ENCODE data around the gene MRPS16.
"Not testable (repeated sequence)": the region's sequence is repeated elsewhere in the genome, so short reads cannot be mapped to it uniquely, and the experiment has no call there.

The MRPS16 gene

DNA sequence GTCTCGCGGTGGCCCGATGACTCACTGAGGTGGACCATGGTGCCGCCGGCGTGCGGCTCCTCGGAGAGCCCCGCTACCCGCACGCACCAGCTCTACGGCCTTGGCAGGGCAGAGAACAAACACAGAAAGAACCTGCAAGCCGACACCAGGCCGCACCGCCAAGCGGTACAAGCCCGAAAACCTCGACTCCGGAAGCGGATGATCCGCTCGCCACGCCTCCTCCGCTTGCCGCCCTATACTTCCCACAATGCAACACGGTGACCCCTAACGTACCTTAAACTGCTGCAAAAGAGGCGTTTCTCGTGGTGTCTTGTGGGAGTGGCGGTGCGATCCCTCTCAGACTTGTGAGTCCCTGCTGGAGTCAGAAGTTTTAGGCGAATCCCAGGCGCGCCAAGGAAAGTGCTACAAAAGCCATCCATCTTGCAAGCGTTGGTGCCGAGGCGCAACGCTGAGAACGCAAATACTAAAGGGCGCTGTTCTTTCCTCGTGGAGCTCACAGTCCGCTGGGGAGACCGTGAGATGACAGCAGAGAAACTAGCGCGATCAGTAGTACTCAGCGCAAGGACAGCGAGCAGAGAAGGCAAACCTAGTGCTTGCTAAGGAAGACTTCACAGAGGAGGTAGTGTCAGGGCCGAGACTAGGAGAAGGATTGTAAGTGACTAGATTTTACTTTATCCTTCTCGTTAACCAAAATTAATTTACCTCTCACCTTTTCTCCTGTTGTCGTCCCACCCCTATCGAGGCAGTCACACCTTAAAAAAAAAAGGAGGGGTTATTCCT lies at the start of gene MRPS16:
Gene MRPS16 (minus strand): TSS at position 200 of the 780 bp plus-strand sequence. CDS start 162 bp downstream, at position 38.
- peak; percentile 97 for DNase-seq (ENCODE audit: low read depth, low spot score)

DNA sequence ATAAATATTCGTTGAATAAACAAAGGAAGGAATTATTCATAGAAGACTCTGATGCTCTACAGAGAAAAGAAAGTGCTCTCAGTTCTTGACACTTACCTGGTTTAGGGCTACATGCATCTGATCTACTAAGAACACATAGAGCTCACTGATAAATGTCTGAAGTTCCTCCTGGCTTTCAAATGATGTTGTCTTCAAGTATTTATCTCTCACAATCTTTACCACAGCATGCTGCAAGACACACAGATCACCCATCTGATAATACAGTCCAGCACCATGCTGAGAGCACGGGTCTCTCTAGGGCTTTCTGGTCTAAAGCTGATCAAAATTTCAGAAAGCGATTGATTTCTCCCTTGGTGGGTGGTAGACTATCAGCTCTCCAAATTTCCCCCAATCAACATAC lies 44.5 kb upstream of the MRPS16 start:
- no peak for DNase-seq (ENCODE audit: low read depth, low spot score)

DNA sequence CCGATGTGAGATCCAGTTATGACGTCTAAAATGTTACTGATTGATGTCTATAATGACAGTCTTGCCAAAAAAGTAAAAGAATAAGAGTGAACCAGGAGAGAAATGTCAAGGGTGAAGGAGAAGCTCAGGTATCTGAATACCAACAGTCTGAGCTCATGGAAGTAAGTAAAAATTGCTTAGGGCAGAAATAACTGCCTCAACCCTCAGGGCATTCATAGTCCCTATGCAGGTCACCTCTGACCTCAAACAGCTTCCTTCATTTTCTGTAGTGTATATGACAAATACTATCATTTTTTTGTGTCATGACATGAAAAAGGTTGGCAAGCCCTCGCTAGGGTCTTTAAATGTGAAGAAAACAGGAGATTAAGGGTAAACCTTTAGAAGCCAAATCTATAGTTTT lies 41.0 kb upstream of the MRPS16 start:
- no peak for DNase-seq (ENCODE audit: low read depth, low spot score)

DNA sequence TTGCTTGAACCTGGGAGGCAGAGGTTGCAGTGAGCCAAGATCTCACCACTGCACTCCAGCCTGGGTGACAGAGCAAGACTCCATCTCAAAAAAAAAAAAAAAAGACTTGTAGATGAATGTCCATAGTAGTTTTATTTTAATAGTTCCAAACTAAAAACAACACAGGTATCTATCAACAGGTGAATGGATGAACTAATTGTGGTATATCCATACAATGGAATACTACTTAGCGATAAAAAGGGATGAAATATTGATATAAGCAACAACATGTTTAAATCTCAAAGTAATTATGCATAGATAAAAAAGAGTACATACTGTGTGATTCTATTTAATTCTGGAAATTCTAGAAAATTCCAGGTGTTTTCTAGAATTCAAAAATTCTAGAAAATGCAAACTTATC lies 37.5 kb upstream of the MRPS16 start:
- no peak for DNase-seq (ENCODE audit: low read depth, low spot score)

DNA sequence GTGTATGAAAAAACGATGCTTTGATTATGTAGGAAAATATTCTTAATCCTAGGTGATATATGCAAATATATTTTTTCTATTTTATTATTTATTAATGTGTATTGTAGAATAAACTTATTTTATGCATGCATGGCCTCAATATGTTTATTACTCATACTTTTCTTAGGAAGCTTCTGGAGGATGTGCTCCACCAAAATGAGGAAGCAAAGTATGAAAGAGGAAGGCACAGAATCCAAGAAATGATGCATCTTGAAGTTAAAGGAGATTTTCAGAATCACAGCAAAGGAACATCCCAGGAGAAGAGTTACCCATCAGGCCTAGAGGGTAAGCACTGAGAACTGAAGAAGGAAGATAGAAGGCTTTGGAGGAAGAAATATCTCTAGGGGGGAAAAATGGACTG lies 35.0 kb upstream of the MRPS16 start:
- no peak for DNase-seq (ENCODE audit: low read depth, low spot score)

DNA sequence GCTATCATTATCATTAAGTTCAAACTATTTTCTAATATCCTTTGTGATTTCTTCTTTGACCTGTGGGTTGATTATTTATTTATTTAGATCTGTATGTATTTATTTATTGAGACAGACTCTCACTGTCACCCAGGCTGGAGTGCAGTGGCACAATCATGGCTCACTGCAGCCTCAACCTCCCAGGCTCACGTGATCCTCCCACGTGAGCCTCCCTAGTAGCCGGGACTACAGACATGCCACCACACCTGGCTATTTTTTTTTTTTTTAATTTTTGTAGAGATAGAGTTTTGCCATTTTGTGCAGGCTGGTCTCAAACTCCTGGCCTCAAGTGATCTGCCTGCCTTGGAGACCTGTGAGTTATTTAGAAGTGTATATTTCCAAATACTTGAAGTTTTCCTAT lies 28.7 kb upstream of the MRPS16 start:
- DNase-seq (ENCODE audit: low read depth, low spot score), result no peak

DNA sequence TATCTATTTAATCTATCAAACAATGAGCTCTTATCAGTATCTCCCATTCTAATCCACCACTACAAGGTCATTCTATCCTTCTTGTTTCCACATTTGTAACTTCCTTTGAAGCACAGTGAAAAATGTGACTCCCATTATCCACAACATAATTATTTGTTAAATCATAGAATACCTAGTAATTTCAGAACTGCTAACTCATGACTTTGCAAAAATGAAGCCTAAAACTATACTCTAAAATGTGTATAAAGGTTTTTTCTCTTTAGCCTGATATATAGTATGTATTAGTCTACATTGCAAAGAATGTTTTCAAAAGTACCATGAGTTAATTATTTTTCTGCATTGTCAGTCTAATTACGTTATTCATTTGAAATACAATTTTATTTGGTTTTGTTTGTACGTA lies 12.0 kb upstream of the MRPS16 start:
- DNase-seq (ENCODE audit: low read depth, low spot score), result no peak

DNA sequence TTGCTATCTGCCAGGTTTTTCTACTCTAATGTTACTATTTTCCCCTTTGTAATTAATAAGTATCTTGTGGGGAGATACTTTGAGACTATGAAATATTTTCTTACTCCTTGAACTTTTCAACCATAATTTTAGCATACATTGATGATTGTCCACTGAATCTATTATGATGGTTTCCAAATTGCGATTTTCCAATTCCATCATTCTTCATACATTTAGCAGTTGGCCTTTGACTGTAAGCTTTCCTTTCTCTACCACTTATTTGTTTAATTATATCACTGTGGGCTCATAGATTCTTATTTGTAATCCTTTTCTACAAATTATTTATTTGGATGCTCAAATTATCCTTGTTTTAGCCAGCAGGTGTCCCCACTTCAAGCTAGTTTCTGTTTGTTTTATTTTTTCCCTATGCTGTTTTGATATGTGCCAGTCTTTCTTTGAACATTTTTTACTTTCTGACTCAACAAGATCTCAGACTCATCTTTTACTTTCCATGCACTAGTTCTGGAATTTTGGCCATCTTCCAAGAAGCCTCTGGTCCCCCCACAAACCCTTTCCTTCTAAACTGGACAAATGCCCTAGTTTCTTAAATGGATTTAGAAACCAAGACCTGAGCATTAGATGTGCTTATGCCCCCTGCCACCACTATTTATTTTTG lies 11.4 kb upstream of the MRPS16 start:
- peak; percentile 33 for DNase-seq (ENCODE audit: low read depth, low spot score)

DNA sequence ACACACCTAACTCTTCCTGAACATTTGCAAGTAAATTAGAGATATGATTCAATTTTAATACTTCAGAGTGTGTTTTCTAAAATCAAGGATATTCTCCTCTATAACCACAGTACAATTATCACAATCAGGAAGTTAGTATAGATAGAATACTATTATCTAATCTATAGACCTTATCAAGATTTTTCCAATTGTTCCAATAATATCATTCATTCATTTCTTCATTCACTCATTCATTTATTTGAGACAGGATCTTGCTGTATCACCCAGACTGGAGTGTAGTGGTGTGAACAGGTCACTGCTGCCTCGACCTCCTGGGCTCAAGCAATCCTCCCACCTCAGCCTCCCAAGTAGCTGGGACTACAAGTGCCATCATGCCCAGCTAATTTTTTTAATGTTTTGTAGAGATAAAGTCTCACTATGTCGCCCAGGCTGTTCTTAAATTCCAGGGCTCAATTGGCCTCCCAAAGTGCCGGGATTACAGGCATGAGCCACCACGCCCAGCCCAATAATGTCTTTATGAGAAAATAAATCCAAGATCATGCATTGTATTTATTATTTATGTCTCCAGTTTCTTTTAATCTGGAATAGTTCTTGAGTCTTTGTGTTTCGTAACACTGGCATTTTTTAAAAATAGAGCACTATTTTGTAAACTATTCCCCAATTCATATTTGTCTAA lies 10.6 kb upstream of the MRPS16 start:
- DNase-seq (ENCODE audit: low read depth, low spot score), result no peak

DNA sequence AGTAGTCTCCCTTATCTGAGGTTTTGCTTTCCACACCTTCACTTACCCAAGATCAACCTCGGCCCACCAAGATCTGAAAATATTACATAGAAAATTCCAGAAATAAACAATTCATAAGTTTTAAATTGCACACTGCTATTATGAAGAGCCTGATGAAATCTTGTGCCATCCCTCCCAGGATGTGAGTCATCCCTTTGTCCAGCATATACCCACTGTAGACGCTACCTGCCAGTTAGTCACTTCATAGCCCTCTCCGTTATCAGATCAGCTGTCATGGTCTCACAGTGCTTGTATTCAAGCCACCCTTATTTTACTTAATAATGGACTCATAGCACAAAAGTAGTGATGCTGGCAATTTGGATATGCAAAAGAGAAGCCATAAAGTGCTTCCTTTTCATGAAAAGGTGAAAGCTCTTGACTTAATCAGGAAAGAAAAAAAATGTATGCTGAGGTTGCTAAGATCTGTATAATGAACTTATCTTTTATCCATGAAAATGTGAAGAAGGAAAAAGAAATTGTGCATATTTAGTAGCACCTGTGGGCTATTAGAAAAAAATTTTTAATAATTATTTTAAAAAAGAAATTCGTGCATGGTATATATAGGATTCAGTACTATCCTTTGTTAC lies 9.8 kb upstream of the MRPS16 start:
- peak; percentile 51 for DNase-seq (ENCODE audit: low read depth, low spot score)

DNA sequence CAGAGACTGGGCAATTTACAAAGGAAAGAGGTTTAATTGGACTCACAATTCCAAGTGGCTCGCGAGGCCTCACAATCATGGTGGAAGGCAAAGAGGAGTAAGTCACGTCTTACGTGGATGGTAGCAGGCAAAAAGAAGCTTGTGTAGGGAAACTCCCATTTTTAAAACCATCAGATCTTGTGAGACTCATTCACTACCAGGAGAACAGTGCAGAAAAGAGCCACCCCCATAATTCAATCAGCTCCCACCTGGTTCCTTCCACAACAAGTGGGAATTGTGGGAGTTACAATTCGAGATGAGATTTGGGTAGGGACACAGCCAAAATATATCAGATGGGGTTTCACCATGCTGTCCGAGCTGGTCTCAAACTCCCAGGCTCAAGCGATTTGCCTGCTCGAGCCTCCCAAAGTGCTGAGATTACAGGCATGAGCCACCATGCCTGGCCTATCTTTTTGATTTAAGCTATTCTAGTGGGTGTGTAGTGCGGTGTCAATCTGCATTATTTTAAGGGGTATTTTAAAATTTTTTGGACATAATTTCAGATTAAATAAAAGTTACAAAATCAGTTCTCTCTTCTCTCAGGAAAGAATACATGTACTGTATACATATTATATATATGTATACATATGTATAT lies 9.0 kb upstream of the MRPS16 start:
- no peak for DNase-seq (ENCODE audit: low read depth, low spot score)

DNA sequence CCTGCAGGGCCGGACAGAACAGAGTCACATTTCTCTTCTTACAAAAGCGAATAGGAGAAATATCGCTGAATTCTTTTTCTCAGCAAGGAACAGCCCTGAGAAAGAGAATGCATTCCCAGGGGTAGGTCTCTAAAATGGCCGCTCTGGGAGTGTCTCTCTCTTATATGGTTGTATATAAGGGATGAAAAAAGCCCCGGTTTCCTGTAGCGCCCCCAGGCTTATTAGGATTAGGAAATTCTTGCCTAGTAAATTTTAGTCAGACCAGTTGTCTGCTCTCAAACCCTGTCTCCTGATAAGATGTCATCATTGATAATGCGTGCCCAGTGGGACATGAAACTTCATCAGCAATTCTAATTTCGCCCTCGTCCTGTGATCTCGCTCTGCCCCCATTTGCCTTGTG lies 6.2 kb upstream of the MRPS16 start:
- DNase-seq (ENCODE audit: low read depth, low spot score), result not testable (repeated sequence)

DNA sequence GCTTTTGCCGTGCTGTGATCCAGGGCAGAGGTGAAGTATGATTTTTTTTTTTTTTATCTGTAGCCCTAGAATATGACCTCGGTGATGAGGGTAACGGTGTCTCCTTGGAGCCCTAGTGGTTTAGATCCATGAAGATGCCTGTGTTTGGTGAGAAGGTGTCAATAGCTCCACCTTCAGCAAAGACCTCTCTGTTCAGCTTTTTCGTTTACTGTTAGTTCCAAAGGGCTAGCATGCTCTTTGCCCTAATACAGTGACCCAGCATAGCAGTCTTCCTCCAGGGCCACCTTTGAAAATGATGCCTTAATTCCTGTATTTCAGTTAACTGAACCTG lies 746 bp upstream of the MRPS16 start:
- no peak for DNase-seq (ENCODE audit: low read depth, low spot score)

DNA sequence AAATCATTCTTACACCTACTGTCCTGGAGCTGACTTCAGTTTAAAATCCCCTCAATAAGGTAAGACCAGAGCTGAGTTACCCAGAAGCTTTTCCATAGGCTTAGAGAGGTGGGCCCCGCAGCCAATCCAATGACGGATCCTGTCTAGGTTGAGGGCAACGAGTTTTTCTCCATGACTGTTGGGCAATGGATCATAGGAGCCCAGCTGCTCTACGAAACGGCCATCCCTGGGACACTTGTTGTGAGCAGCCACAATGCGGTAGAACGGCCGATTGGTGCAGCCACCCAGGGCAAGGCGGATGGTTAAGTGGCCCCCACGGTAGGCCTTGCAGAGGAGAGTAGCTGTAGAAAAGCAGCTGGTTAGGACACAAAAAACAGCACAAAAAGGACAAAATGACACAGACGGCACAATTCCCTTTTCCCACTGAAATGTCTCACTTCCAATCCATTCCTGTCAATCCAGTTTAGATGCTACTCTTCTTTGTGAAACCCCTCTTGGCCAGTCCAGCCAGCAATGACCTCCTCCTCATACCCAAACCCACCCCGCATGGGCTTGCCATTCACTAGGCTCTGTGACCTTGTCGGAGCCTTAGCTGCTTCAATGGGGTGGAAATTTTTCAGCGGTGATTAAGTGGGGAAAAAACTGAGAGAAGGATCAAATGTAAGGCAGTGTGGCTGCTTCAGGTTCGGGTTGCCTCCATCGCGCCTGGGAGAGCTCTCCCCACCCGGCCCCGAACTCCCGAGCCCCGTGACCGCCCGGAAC lies 580 bp downstream of the MRPS16 start:
- DNase-seq (ENCODE audit: low read depth, low spot score), result peak; percentile 23

DNA sequence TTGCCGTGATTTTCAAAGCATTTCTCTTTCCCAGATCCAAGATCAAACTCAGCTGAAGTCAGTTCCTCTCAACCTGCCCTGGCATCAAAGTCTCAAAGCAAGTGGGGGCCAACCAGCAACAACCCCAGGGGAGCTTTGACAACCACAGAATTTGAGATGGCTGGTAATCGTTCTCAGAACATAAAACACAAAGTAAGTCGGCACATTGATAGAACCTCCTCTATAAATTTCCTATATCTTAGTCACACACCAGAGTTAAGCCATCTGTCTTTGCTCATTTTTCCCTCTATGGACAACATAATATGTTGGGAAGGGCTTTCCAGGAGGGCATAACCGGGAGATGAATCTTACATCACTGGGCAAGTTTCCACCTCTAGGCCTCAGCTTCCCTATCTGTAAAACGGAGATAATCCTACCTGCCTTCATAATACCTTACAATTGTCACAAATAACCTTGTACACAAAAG lies 4.2 kb downstream of the MRPS16 start:
- no peak for DNase-seq (ENCODE audit: low read depth, low spot score)

DNA sequence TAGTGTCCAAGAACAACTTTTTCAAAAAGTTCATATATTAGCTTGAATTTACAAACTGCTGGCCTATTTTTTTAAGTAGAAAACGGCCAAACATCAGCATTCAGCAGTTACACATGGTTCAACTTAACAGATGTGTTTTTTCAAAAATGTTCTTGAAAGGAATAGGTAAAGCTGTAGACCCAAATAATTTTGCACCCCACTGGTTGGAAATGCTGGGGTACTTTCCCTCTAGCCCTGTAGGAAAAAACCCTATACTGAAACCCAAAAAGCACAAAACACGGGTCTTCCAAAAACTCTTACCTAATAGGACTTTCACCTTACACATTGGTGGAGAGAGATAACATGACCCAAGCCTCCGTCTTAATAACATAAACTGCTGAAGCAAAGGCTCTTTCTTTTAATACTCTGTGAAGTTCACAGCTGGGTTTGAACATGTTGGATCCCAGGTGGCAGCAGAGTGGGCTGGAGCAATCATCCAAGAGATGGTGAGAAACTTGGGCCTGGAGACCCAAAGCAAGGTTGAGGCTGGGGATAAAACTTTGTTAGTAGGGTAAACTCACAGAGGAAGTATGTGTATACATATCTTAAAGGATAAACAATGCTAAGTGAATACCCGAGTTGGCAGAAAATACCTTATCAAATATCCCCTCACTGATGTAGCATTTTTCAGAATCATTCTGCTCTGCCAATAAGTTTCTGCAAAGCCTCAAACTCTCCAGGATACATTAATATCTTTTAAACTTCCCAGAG lies 4.8 kb downstream of the MRPS16 start:
- no peak for DNase-seq (ENCODE audit: low read depth, low spot score)

DNA sequence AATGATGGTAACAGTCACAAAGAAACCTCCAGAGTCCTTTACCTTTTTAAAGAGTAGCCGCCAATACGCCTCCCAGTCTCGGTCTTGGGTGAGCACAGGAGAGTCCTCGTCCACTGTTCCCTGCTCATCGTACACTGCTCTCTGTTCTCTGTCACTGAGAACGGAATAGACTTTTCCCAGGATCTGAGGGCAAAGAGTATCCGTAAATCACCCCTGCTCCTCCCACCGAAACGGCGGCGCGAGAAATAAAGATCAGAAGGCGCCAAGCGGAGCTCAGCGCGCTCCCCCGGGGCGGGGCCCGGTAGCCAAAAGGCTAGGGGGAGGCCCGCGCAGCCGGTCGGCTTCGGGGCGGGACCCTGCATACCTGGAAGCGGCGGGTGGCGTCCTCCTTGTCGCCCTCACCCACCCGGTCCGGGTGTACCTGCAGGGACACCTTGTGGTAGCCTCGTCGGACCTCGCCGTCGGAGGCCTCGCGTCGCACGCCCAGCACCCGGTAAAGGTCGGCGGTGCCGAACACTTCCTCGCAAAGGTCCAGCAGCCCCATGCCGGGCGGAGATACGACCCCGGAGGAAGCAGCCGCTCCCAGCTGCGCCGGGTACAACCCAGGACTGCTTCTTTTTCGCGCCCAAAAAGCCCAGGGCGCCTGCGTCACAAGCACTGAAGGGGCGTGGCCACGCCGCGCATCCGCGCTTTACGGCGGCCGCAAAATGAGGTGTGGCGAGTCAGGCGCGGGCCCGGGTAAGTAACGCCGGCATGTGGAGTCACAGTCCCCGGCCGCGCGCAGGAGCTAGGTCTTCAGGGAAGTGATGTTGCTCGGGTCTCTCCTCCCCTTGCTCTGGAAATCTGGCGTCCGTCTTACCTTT lies 5.6 kb downstream of the MRPS16 start, which contains the start of gene DNAJC9:
Gene DNAJC9 (minus strand): TSS at position 610 of the 863 bp plus-strand sequence. CDS start 66 bp downstream, at position 544.
- peak; percentile 98 for DNase-seq (ENCODE audit: low read depth, low spot score)

DNA sequence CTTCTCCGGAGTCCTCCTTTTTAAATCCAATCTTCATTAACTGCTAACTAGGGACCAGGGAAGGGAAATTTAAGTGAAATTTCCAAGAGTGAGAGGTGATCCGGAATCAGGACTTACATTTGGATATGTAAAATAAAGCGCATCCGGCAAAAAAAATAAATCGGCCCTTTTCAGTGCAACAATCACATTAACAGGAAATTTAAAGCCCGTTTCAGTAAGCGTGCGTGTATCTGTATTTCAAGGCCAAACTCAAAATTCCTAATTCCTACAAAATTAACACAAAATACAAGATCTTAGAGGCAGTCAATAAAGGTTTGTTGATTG lies 6.2 kb downstream of the MRPS16 start:
- DNase-seq (ENCODE audit: low read depth, low spot score), result peak; percentile 20

DNA sequence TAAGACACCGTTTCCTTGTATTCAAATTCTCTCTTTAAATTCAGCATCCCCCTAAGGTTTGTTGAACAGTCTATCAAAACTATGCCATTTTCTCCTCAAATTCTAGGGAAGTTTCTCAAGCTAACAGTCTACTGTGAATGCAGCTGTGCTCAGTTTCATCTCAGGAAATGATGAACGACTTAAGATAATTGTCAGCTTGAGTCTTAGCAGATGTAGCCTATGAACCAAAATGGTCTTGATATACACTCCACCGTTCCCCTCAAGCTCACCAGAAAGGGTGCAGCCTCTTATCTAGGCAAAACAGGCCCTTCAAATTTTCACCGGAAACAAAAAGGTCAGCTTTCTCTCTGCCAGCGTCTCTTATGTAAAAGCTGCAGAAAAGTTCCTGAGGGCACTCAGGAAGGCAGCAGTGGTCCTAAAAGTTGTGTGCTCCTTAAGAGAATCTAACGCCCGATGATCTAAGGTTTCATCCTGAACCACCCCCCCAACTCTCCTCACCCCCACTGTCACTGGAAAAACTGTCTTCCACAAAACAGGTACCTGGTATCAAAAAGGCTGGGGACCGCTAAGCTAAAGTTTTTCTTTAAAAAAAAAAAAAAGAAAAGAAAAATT lies 7.5 kb downstream of the MRPS16 start:
- no peak for DNase-seq (ENCODE audit: low read depth, low spot score)
